H9 (cell line): ENCODE data around the gene ARHGAP12. TPM values are rescaled to one million over a fixed set of nuclear protein-coding genes. Genes with fewer than 3 reads are reported as not detected.

Source experiments
- DNase-seq: peaks from one replicate; pipeline ENCODE4 v3.0.0-alpha.2; 2017
- H2AFZ ChIP-seq: one replicate; pipeline ENCODE4 v1.6.1; 2013; ENCODE audit warnings: mild to moderate bottlenecking, low read length, control low read depth, moderate library complexity
- H2AK5ac ChIP-seq: 2 replicates; pipeline ENCODE4 v1.6.1; 2013; ENCODE audit warnings: low read length, control low read depth, mixed read lengths; ENCODE audit not compliant: insufficient read length
- H2BK120ac ChIP-seq: one replicate; pipeline ENCODE4 v1.6.1; 2013; ENCODE audit warnings: low read depth, mild to moderate bottlenecking, low read length, control low read depth, inconsistent platforms; ENCODE audit not compliant: poor library complexity, severe bottlenecking
- H2BK12ac ChIP-seq: 2 replicates; pipeline ENCODE4 v1.6.1; 2013; ENCODE audit warnings: low read length, control low read depth, mixed read lengths, low read depth; ENCODE audit not compliant: insufficient read length
- H2BK15ac ChIP-seq: 2 replicates; pipeline ENCODE4 v1.6.1; 2013; ENCODE audit warnings: low read depth, low read length, control low read depth
- H2BK20ac ChIP-seq: one replicate; pipeline ENCODE4 v1.6.1; 2013; ENCODE audit warnings: low read depth, mild to moderate bottlenecking, low read length, control low read depth, inconsistent platforms; ENCODE audit not compliant: poor library complexity, severe bottlenecking
- H2BK5ac ChIP-seq: 2 replicates; pipeline ENCODE4 v1.6.1; 2013; ENCODE audit warnings: low read length, control low read depth, mixed read lengths; ENCODE audit not compliant: insufficient read length
- H3K14ac ChIP-seq: 2 replicates; pipeline ENCODE4 v1.6.1; 2013; ENCODE audit warnings: low read length, control low read depth; ENCODE audit not compliant: insufficient read depth
- H3K18ac ChIP-seq: 2 replicates; pipeline ENCODE4 v1.6.1; 2013; ENCODE audit warnings: low read depth, mild to moderate bottlenecking, mixed read lengths, low read length, control low read depth; ENCODE audit not compliant: insufficient read length
- H3K23ac ChIP-seq: 2 replicates; pipeline ENCODE4 v1.6.1; 2013; ENCODE audit warnings: low read length, control low read depth, mixed read lengths, low read depth; ENCODE audit not compliant: insufficient read length
- H3K23me2 ChIP-seq: 2 replicates; pipeline ENCODE4 v1.6.1; 2013; ENCODE audit warnings: low read depth, mild to moderate bottlenecking, mixed read lengths, low read length, control low read depth; ENCODE audit not compliant: insufficient read length, poor library complexity, severe bottlenecking
- H3K27ac ChIP-seq: 2 replicates; pipeline ENCODE4 v1.5.1; 2013; ENCODE audit warnings: low read length, control low read depth, mixed read lengths, low read depth; ENCODE audit not compliant: insufficient read length
- H3K27me3 ChIP-seq: 2 replicates; pipeline ENCODE4 v1.6.1; 2013; ENCODE audit warnings: low read length, control low read depth, inconsistent platforms; ENCODE audit not compliant: insufficient read depth
- H3K4ac ChIP-seq: 2 replicates; pipeline ENCODE4 v1.6.1; 2013; ENCODE audit warnings: low read depth, mild to moderate bottlenecking, control low read depth, inconsistent platforms, low read length, moderate library complexity
- H3K4me1 ChIP-seq: 2 replicates; pipeline ENCODE4 v1.6.1; 2013; ENCODE audit warnings: low read length, control low read depth, inconsistent platforms; ENCODE audit not compliant: insufficient read depth
- H3K4me2 ChIP-seq: 2 replicates; pipeline ENCODE4 v1.6.1; 2013; ENCODE audit warnings: low read length, control low read depth, mixed read lengths; ENCODE audit not compliant: insufficient read length, insufficient read depth
- H3K56ac ChIP-seq: 2 replicates; pipeline ENCODE4 v1.6.1; 2013; ENCODE audit warnings: low read depth, mild to moderate bottlenecking, mixed read lengths, low read length, control low read depth; ENCODE audit not compliant: insufficient read length
- H3K79me1 ChIP-seq: 2 replicates; pipeline ENCODE4 v1.6.1; 2013; ENCODE audit warnings: low read depth, mild to moderate bottlenecking, moderate library complexity, low read length, control low read depth, inconsistent platforms; ENCODE audit not compliant: insufficient read depth, poor library complexity, severe bottlenecking
- H3K79me2 ChIP-seq: 2 replicates; pipeline ENCODE4 v1.6.1; 2013; ENCODE audit warnings: low read length, control low read depth, inconsistent platforms; ENCODE audit not compliant: insufficient read depth
- H3K9ac ChIP-seq: 2 replicates; pipeline ENCODE4 v1.6.1; 2013; ENCODE audit warnings: low read length, control low read depth, mixed read lengths; ENCODE audit not compliant: insufficient read length; ENCODE audit errors: extremely low read depth
- H3K9me3 ChIP-seq: one replicate; pipeline ENCODE4 v1.6.1; 2013; ENCODE audit warnings: low read depth, low read length, inconsistent platforms; ENCODE audit not compliant: control insufficient read depth
- H3T11ph ChIP-seq: one replicate; pipeline ENCODE4 v1.6.1; 2013; ENCODE audit warnings: mild to moderate bottlenecking, low read length, control low read depth, inconsistent platforms
- H4K20me1 ChIP-seq: one replicate; pipeline ENCODE4 v1.6.1; 2013; ENCODE audit not compliant: control insufficient read depth, insufficient read length, insufficient read depth
- H4K5ac ChIP-seq: 2 replicates; pipeline ENCODE4 v1.6.1; 2013; ENCODE audit warnings: low read depth, mild to moderate bottlenecking, mixed read lengths, low read length, control low read depth; ENCODE audit not compliant: insufficient read length
- H4K8ac ChIP-seq: replicated peaks from 2 replicates; pipeline ENCODE4 v1.6.1; 2013; ENCODE audit warnings: low read length, control low read depth, mixed read lengths, low read depth; ENCODE audit not compliant: insufficient read length
- H4K91ac ChIP-seq: 2 replicates; pipeline ENCODE4 v1.6.1; 2013; ENCODE audit warnings: low read depth, mild to moderate bottlenecking, moderate library complexity, mixed read lengths, low read length, control low read depth; ENCODE audit not compliant: insufficient read length
- H3K27ac Mint-ChIP-seq, 3 experiments: 2 replicates in 2 of 3; 3 replicates in 1 of 3; pipeline ENCODE4 v1.8.0; 2020 to 2021; ENCODE audit warnings: mixed read lengths in 3 of 3, mild to moderate bottlenecking in 1 of 3, moderate library complexity in 1 of 3
- H3K27me3 Mint-ChIP-seq: 2 replicates; pipeline ENCODE4 v1.8.0; 2021; ENCODE audit warnings: low read depth, mild to moderate bottlenecking, moderate library complexity, mixed read lengths
- H3K36me3 Mint-ChIP-seq, 3 experiments: 2 replicates in 2 of 3; 3 replicates in 1 of 3; pipeline ENCODE4 v1.8.0; 2020 to 2021; ENCODE audit warnings: low read depth in 3 of 3, mixed read lengths in 3 of 3; ENCODE audit not compliant: insufficient read depth in 1 of 3
- H3K4me1 Mint-ChIP-seq, 2 experiments: 2 replicates each; pipeline ENCODE4 v1.8.0; 2020; ENCODE audit warnings: mixed read lengths in 2 of 2
- H3K4me3 Mint-ChIP-seq, 2 experiments: 2 replicates in 1 of 2; 3 replicates in 1 of 2; pipeline ENCODE4 v1.8.0; 2020 to 2021; ENCODE audit warnings: mild to moderate bottlenecking in 2 of 2, mixed read lengths in 2 of 2, moderate library complexity in 1 of 2
- H3K9me3 Mint-ChIP-seq, 2 experiments: 2 replicates in 1 of 2; 3 replicates in 1 of 2; pipeline ENCODE4 v1.8.0; 2020; ENCODE audit warnings: mild to moderate bottlenecking in 2 of 2, mixed read lengths in 2 of 2, moderate library complexity in 1 of 2
- CTCF ChIP-seq: fragments of 200-600 bp; sonication (generic); conservative IDR thresholded peaks from 3 replicates; pipeline ENCODE4 v1.8.0; 2021; ENCODE audit warnings: antibody characterized with exemption, mild to moderate bottlenecking
- WGBS: extraction: QIAGEN DNeasy Blood & Tissue Kit; methylation state at CpG from one replicate; pipeline ENCODE4 v1.1.7; 2013; ENCODE audit warnings: missing lambda C conversion rate, low lambda C conversion rate, mixed read lengths; ENCODE audit not compliant: insufficient read length; ENCODE audit errors: extremely low coverage; 5-methylcytosine and 5-hydroxymethylcytosine counted together
- total RNA-seq: library from RNA; stranded (reverse); gene quantifications from 2 replicates; pipeline ENCODE4 v1.2.1, GENCODE V29; 2021

ARHGAP12 gene
- total RNA-seq, 1 experiment from 2014 or later: 34.3 TPM

GRCh38 chr10:31935678-31936077, 7.0 kb upstream of the ARHGAP12 start:
- H3K23ac ChIP-seq: no peak overlapping the region
- Mint-ChIP-seq H3K36me3 (no peaks in the 10 kb centered on the region; a peak in 1 of 7 replicates), H3K9me3 (no peaks in the 10 kb centered on the region), H3K27me3 (no peaks in the 10 kb centered on the region), H3K4me1 (peaks cover 5 to 10% of the 10 kb centered on the region in 2 experiments; a peak in 3 of 4 replicates), H3K27ac (no peak overlapping the region), H3K4me3 (no peak overlapping the region)
- H3K4me1 ChIP-seq: peaks cover 4% of the 10 kb centered on the region; the same call in 1 of the 2 replicates
- H3K27me3 ChIP-seq: no peaks in the 10 kb centered on the region
- H3K27ac ChIP-seq: no peak overlapping the region
- H3K9ac ChIP-seq: no peak overlapping the region
- H4K91ac ChIP-seq: no peak overlapping the region
- no peak overlapping the region for H2BK12ac ChIP-seq
- H2BK5ac ChIP-seq: no peak overlapping the region
- no peaks in the 10 kb centered on the region for H3K9me3 ChIP-seq
- H4K20me1 ChIP-seq: no peaks in the 10 kb centered on the region
- no peak overlapping the region for H4K5ac ChIP-seq
- H3K23me2 ChIP-seq: no peaks in the 10 kb centered on the region
- H2BK120ac ChIP-seq: no peak overlapping the region
- H2AFZ ChIP-seq: no peak overlapping the region
- H2AK5ac ChIP-seq: no peak overlapping the region
- H3K79me1 ChIP-seq: no peaks in the 10 kb centered on the region
- no CpG with 5 or more reads among the region's 4 CpGs for WGBS
- no peak overlapping the region for H3T11ph ChIP-seq
- no peak overlapping the region for H3K18ac ChIP-seq
- no peak overlapping the region for H3K14ac ChIP-seq
- no peak overlapping the region for H3K4me2 ChIP-seq
- H3K79me2 ChIP-seq: no peaks in the 10 kb centered on the region
- no peak overlapping the region for H4K8ac ChIP-seq
- no peak overlapping the region for H3K56ac ChIP-seq
- H2BK15ac ChIP-seq: no peak overlapping the region
- H2BK20ac ChIP-seq: no peak overlapping the region
- DNase-seq: no peak
- no peak for TF ChIP-seq CTCF
- no peak overlapping the region for H3K4ac ChIP-seq
